ES-I3 (cell line): ENCODE results near the gene AICDA.

Source experiments
- H3K36me3 ChIP-seq: 2 replicates; pipeline ENCODE4 v1.6.1; 2013; ENCODE audit warnings: mild to moderate bottlenecking, low read length, control low read depth, moderate library complexity; ENCODE audit not compliant: insufficient read depth
- H3K4me1 ChIP-seq: 2 replicates; pipeline ENCODE4 v1.6.1; 2013; ENCODE audit warnings: mild to moderate bottlenecking, control low read depth, low read length; ENCODE audit not compliant: insufficient read depth
- H3K9ac ChIP-seq: 2 replicates; pipeline ENCODE4 v1.6.1; 2013; ENCODE audit warnings: low read depth, mild to moderate bottlenecking, low read length, moderate library complexity
- H3K9me3 ChIP-seq: 2 replicates; pipeline ENCODE4 v1.6.1; 2013; ENCODE audit warnings: mild to moderate bottlenecking, low read length, moderate library complexity; ENCODE audit not compliant: control insufficient read depth, insufficient read depth

The AICDA gene

DNA sequence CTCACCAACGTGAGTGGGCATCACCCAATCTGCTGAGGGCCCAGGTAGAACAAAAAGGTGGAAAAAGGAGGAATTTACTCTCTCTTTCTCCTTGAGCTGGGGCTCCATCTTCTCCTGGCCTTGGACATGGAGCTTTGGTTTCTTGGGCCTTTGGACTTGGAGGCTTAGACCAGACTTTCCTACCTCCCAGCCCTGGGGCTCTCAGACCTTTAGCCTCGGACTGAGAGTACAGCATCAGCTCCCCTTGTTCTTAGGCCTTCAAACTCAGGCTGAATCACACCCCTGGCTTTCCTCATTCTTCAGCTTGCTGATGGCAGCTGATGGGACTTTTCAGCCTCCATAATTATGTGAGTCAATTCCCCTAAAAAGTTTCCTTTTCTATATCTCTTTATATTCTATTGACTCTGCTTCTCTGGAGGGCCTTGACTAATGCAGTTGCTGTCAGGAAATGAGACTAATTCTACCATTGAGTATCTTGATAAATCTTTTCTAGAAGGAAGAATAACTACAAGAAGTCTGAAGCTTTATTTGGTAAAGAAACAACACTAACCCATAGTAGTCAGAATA, 56.0 kb downstream of the AICDA start:
- H3K36me3 ChIP-seq = no peaks in the 10 kb centered on the region
- no peak overlapping the region for H3K9ac ChIP-seq
- H3K4me1 ChIP-seq = no peaks in the 10 kb centered on the region
- H3K9me3 ChIP-seq = no peaks in the 10 kb centered on the region

- Histone ChIP-seq H3K9ac (no peak overlapping the region), H3K9me3 (no peaks in the 10 kb centered on the region), H3K36me3 (no peaks in the 10 kb centered on the region), H3K4me1 (no peaks in the 10 kb centered on the region)
Observed at GRCh38 chr12:8554451-8555195, 58.0 kb downstream of the AICDA start.

- no peaks in the 10 kb centered on the region for H3K36me3 ChIP-seq
- no peak overlapping the region for H3K9ac ChIP-seq
- H3K9me3 ChIP-seq = no peaks in the 10 kb centered on the region
- no peaks in the 10 kb centered on the region for H3K4me1 ChIP-seq
Observed at GRCh38 chr12:8553088-8553627, 59.5 kb downstream of the AICDA start.
